HepG2 (cell line): ENCODE measurements around the gene CELSR2. TPM values are rescaled to one million over a fixed set of nuclear protein-coding genes. Genes with fewer than 3 reads are reported as not detected.
A peak's percentile ranks its signal among the peaks of the same experiment; 100 is the strongest.

Experiments used
- ARID3A ChIP-seq: IDR thresholded peaks from 2 replicates; pipeline ENCODE4 v1.6.1; 2012; ENCODE audit warnings: low read depth, low read length, improper control_type of control experiment
- BCLAF1 ChIP-seq: fragments of 450-650 bp; IDR thresholded peaks from 2 replicates; pipeline ENCODE4 v1.6.1; 2017; ENCODE audit warnings: mild to moderate bottlenecking
- ELF3 ChIP-seq: IDR thresholded peaks from 2 replicates; pipeline ENCODE4 v1.6.1; 2016; ENCODE audit warnings: missing genetic modification reagents, missing compliant biosample characterization
- IRF9 ChIP-seq: sonication (generic); formaldehyde crosslinking; IDR thresholded peaks from 2 replicates; pipeline ENCODE4 v1.8.0; 2022; ENCODE audit warnings: missing genetic modification reagents, mild to moderate bottlenecking, borderline replicate concordance
- RXRA ChIP-seq: sonication (generic); formaldehyde crosslinking; IDR thresholded peaks from 2 replicates; pipeline ENCODE4 v1.5.1; 2020; ENCODE audit warnings: missing genetic modification reagents
- THRA ChIP-seq: sonication (generic); formaldehyde crosslinking; IDR thresholded peaks from 2 replicates; pipeline ENCODE4 v1.4.0; 2020; ENCODE audit warnings: missing genetic modification reagents, borderline replicate concordance
- ZNF34 ChIP-seq: sonication (generic); formaldehyde crosslinking; IDR thresholded peaks from 2 replicates; pipeline ENCODE4 v1.4.0; 2020; ENCODE audit warnings: mild to moderate bottlenecking, missing genetic modification reagents, borderline replicate concordance
- ZNF781 ChIP-seq: sonication (generic); formaldehyde crosslinking; IDR thresholded peaks from 2 replicates; pipeline ENCODE4 v1.5.1; 2020; ENCODE audit warnings: borderline replicate concordance, mild to moderate bottlenecking, missing genetic modification reagents; ENCODE audit errors: not compliant biosample characterization
- polyA plus RNA-seq, 8 experiments: library from polyadenylated mRNA; depleted of rRNA in 3 of 8; stranded (reverse) in 7 of 8; unstranded in 1 of 8; fragments of >200 nt; fragmentation: Illumina TruSeq in 4 of 8; extraction: Trizol in 4 of 8; gene quantifications; 2 replicates each; pipeline versions ENCODE4 v1.2.1 to v1.2.3, GENCODE V29; 2011 to 2016; ENCODE audit warnings: low read depth in 4 of 8, missing spikeins in 1 of 8, mixed read lengths in 1 of 8; ENCODE audit not compliant: insufficient read depth in 1 of 8
- total RNA-seq, 5 experiments: library from RNA; depleted of rRNA; stranded (reverse); fragments of >200 nt; fragmentation: Illumina TruSeq; extraction: Trizol; gene quantifications; 2 replicates each; pipeline ENCODE4 v1.2.3, GENCODE V29; 2016; ENCODE audit warnings: low read depth in 1 of 5

The CELSR2 gene
- total and polyA plus RNA-seq, 2 of the 13 experiments (the other 11 are each of a cell fraction or from before 2014, with no cell fraction given) = 4.0 to 6.6 TPM

- no peak for TF ChIP-seq ARID3A
- TF ChIP-seq IRF9 (CRISPR knock-in tag) = peak; percentile 81; the same call in 1 of the 2 replicates
- TF ChIP-seq ZNF34 (CRISPR knock-in tag) = no peak
- TF ChIP-seq BCLAF1 = no peak
- TF ChIP-seq ZNF781 (CRISPR knock-in tag) = no peak
- TF ChIP-seq RXRA (CRISPR knock-in tag) = peak; percentile 19; the same call in 1 of the 2 replicates
- TF ChIP-seq ELF3 (CRISPR knock-in tag) = peak; percentile 23; the same call in 1 of the 2 replicates
- no peak for TF ChIP-seq THRA (CRISPR knock-in tag)
- TF ChIP-seq, all 625 proteins: peak for 147
These were observed 35.3 kb upstream of the CELSR2 start, which contains the start of gene SARS1 (continued) for GRCh38 chr1:109213824-109214693.
